H9 (cell line): ENCODE data around the gene EFCAB6. TPM values are rescaled to one million over a fixed set of nuclear protein-coding genes. Genes with fewer than 3 reads are reported as not detected.

ENCODE experiments used
- DNase-seq: peaks from one replicate; pipeline ENCODE4 v3.0.0-alpha.2; 2017
- H2AFZ ChIP-seq: one replicate; pipeline ENCODE4 v1.6.1; 2013; ENCODE audit warnings: mild to moderate bottlenecking, low read length, control low read depth, moderate library complexity
- H2AK5ac ChIP-seq: 2 replicates; pipeline ENCODE4 v1.6.1; 2013; ENCODE audit warnings: low read length, control low read depth, mixed read lengths; ENCODE audit not compliant: insufficient read length
- H2BK120ac ChIP-seq: one replicate; pipeline ENCODE4 v1.6.1; 2013; ENCODE audit warnings: low read depth, mild to moderate bottlenecking, low read length, control low read depth, inconsistent platforms; ENCODE audit not compliant: poor library complexity, severe bottlenecking
- H2BK12ac ChIP-seq: 2 replicates; pipeline ENCODE4 v1.6.1; 2013; ENCODE audit warnings: low read length, control low read depth, mixed read lengths, low read depth; ENCODE audit not compliant: insufficient read length
- H2BK15ac ChIP-seq: 2 replicates; pipeline ENCODE4 v1.6.1; 2013; ENCODE audit warnings: low read depth, low read length, control low read depth
- H2BK20ac ChIP-seq: one replicate; pipeline ENCODE4 v1.6.1; 2013; ENCODE audit warnings: low read depth, mild to moderate bottlenecking, low read length, control low read depth, inconsistent platforms; ENCODE audit not compliant: poor library complexity, severe bottlenecking
- H2BK5ac ChIP-seq: 2 replicates; pipeline ENCODE4 v1.6.1; 2013; ENCODE audit warnings: low read length, control low read depth, mixed read lengths; ENCODE audit not compliant: insufficient read length
- H3K14ac ChIP-seq: 2 replicates; pipeline ENCODE4 v1.6.1; 2013; ENCODE audit warnings: low read length, control low read depth; ENCODE audit not compliant: insufficient read depth
- H3K18ac ChIP-seq: 2 replicates; pipeline ENCODE4 v1.6.1; 2013; ENCODE audit warnings: low read depth, mild to moderate bottlenecking, mixed read lengths, low read length, control low read depth; ENCODE audit not compliant: insufficient read length
- H3K23ac ChIP-seq: 2 replicates; pipeline ENCODE4 v1.6.1; 2013; ENCODE audit warnings: low read length, control low read depth, mixed read lengths, low read depth; ENCODE audit not compliant: insufficient read length
- H3K23me2 ChIP-seq: 2 replicates; pipeline ENCODE4 v1.6.1; 2013; ENCODE audit warnings: low read depth, mild to moderate bottlenecking, mixed read lengths, low read length, control low read depth; ENCODE audit not compliant: insufficient read length, poor library complexity, severe bottlenecking
- H3K27ac ChIP-seq: 2 replicates; pipeline ENCODE4 v1.5.1; 2013; ENCODE audit warnings: low read length, control low read depth, mixed read lengths, low read depth; ENCODE audit not compliant: insufficient read length
- H3K27me3 ChIP-seq: 2 replicates; pipeline ENCODE4 v1.6.1; 2013; ENCODE audit warnings: low read length, control low read depth, inconsistent platforms; ENCODE audit not compliant: insufficient read depth
- H3K4ac ChIP-seq: 2 replicates; pipeline ENCODE4 v1.6.1; 2013; ENCODE audit warnings: low read depth, mild to moderate bottlenecking, control low read depth, inconsistent platforms, low read length, moderate library complexity
- H3K4me1 ChIP-seq: 2 replicates; pipeline ENCODE4 v1.6.1; 2013; ENCODE audit warnings: low read length, control low read depth, inconsistent platforms; ENCODE audit not compliant: insufficient read depth
- H3K4me2 ChIP-seq: 2 replicates; pipeline ENCODE4 v1.6.1; 2013; ENCODE audit warnings: low read length, control low read depth, mixed read lengths; ENCODE audit not compliant: insufficient read length, insufficient read depth
- H3K56ac ChIP-seq: 2 replicates; pipeline ENCODE4 v1.6.1; 2013; ENCODE audit warnings: low read depth, mild to moderate bottlenecking, mixed read lengths, low read length, control low read depth; ENCODE audit not compliant: insufficient read length
- H3K79me1 ChIP-seq: 2 replicates; pipeline ENCODE4 v1.6.1; 2013; ENCODE audit warnings: low read depth, mild to moderate bottlenecking, moderate library complexity, low read length, control low read depth, inconsistent platforms; ENCODE audit not compliant: insufficient read depth, poor library complexity, severe bottlenecking
- H3K79me2 ChIP-seq: 2 replicates; pipeline ENCODE4 v1.6.1; 2013; ENCODE audit warnings: low read length, control low read depth, inconsistent platforms; ENCODE audit not compliant: insufficient read depth
- H3K9ac ChIP-seq: 2 replicates; pipeline ENCODE4 v1.6.1; 2013; ENCODE audit warnings: low read length, control low read depth, mixed read lengths; ENCODE audit not compliant: insufficient read length; ENCODE audit errors: extremely low read depth
- H3K9me3 ChIP-seq: one replicate; pipeline ENCODE4 v1.6.1; 2013; ENCODE audit warnings: low read depth, low read length, inconsistent platforms; ENCODE audit not compliant: control insufficient read depth
- H3T11ph ChIP-seq: one replicate; pipeline ENCODE4 v1.6.1; 2013; ENCODE audit warnings: mild to moderate bottlenecking, low read length, control low read depth, inconsistent platforms
- H4K20me1 ChIP-seq: one replicate; pipeline ENCODE4 v1.6.1; 2013; ENCODE audit not compliant: control insufficient read depth, insufficient read length, insufficient read depth
- H4K5ac ChIP-seq: 2 replicates; pipeline ENCODE4 v1.6.1; 2013; ENCODE audit warnings: low read depth, mild to moderate bottlenecking, mixed read lengths, low read length, control low read depth; ENCODE audit not compliant: insufficient read length
- H4K8ac ChIP-seq: replicated peaks from 2 replicates; pipeline ENCODE4 v1.6.1; 2013; ENCODE audit warnings: low read length, control low read depth, mixed read lengths, low read depth; ENCODE audit not compliant: insufficient read length
- H4K91ac ChIP-seq: 2 replicates; pipeline ENCODE4 v1.6.1; 2013; ENCODE audit warnings: low read depth, mild to moderate bottlenecking, moderate library complexity, mixed read lengths, low read length, control low read depth; ENCODE audit not compliant: insufficient read length
- H3K27ac Mint-ChIP-seq, 3 experiments: 2 replicates in 2 of 3; 3 replicates in 1 of 3; pipeline ENCODE4 v1.8.0; 2020 to 2021; ENCODE audit warnings: mixed read lengths in 3 of 3, mild to moderate bottlenecking in 1 of 3, moderate library complexity in 1 of 3
- H3K27me3 Mint-ChIP-seq: 2 replicates; pipeline ENCODE4 v1.8.0; 2021; ENCODE audit warnings: low read depth, mild to moderate bottlenecking, moderate library complexity, mixed read lengths
- H3K36me3 Mint-ChIP-seq, 3 experiments: 2 replicates in 2 of 3; 3 replicates in 1 of 3; pipeline ENCODE4 v1.8.0; 2020 to 2021; ENCODE audit warnings: low read depth in 3 of 3, mixed read lengths in 3 of 3; ENCODE audit not compliant: insufficient read depth in 1 of 3
- H3K4me1 Mint-ChIP-seq, 2 experiments: 2 replicates each; pipeline ENCODE4 v1.8.0; 2020; ENCODE audit warnings: mixed read lengths in 2 of 2
- H3K4me3 Mint-ChIP-seq, 2 experiments: 2 replicates in 1 of 2; 3 replicates in 1 of 2; pipeline ENCODE4 v1.8.0; 2020 to 2021; ENCODE audit warnings: mild to moderate bottlenecking in 2 of 2, mixed read lengths in 2 of 2, moderate library complexity in 1 of 2
- H3K9me3 Mint-ChIP-seq, 2 experiments: 2 replicates in 1 of 2; 3 replicates in 1 of 2; pipeline ENCODE4 v1.8.0; 2020; ENCODE audit warnings: mild to moderate bottlenecking in 2 of 2, mixed read lengths in 2 of 2, moderate library complexity in 1 of 2
- CTCF ChIP-seq: fragments of 200-600 bp; sonication (generic); conservative IDR thresholded peaks from 3 replicates; pipeline ENCODE4 v1.8.0; 2021; ENCODE audit warnings: antibody characterized with exemption, mild to moderate bottlenecking
- WGBS: extraction: QIAGEN DNeasy Blood & Tissue Kit; methylation state at CpG from one replicate; pipeline ENCODE4 v1.1.7; 2013; ENCODE audit warnings: missing lambda C conversion rate, low lambda C conversion rate, mixed read lengths; ENCODE audit not compliant: insufficient read length; ENCODE audit errors: extremely low coverage; 5-methylcytosine and 5-hydroxymethylcytosine counted together
- total RNA-seq: library from RNA; stranded (reverse); gene quantifications from 2 replicates; pipeline ENCODE4 v1.2.1, GENCODE V29; 2021

EFCAB6 gene
- total RNA-seq, 1 experiment from 2014 or later: 0.31 TPM

GRCh38 chr22:43841742-43842141, 29.6 kb upstream of the EFCAB6 start:
- Mint-ChIP-seq H3K4me3 (no peak overlapping the region), H3K4me1 (peaks cover 16 to 21% of the 10 kb centered on the region in 2 experiments), H3K27ac (peak overlapping the region in 2 of 3 experiments; percentile 39 to 52; a peak in 2 of 7 replicates), H3K9me3 (no peaks in the 10 kb centered on the region), H3K27me3 (peaks cover 2% of the 10 kb centered on the region; the same call in 1 of the 2 replicates), H3K36me3 (peaks cover 6 to 22% (median 22%) of the 10 kb centered on the region in 3 experiments; a peak in 6 of 7 replicates)
- WGBS: no CpG with 5 or more reads among the region's 21 CpGs
- Histone ChIP-seq H3T11ph (no peak overlapping the region), H3K9me3 (no peaks in the 10 kb centered on the region), H4K5ac (no peak overlapping the region), H2AK5ac (no peak overlapping the region), H3K27me3 (no peaks in the 10 kb centered on the region), H2BK5ac (no peak overlapping the region), H3K79me2 (peaks cover 4% of the 10 kb centered on the region; the same call in 1 of the 2 replicates), H2BK12ac (no peak overlapping the region), H3K56ac (no peak overlapping the region), H3K79me1 (peaks cover 4% of the 10 kb centered on the region), H3K23ac (no peak overlapping the region), H2BK20ac (no peak overlapping the region), H3K18ac (no peak overlapping the region), H2AFZ (no peak overlapping the region), H3K14ac (no peak overlapping the region; the same call in 1 of the 2 replicates), H3K4ac (no peak overlapping the region), H2BK15ac (no peak overlapping the region), H3K27ac (no peak overlapping the region), H4K8ac (no peak overlapping the region), H3K9ac (no peak overlapping the region), H2BK120ac (no peak overlapping the region), H3K4me2 (no peak overlapping the region), H3K23me2 (no peaks in the 10 kb centered on the region), H4K20me1 (no peaks in the 10 kb centered on the region), H4K91ac (no peak overlapping the region), H3K4me1 (no peaks in the 10 kb centered on the region)
- TF ChIP-seq CTCF: no peak
- no peak for DNase-seq
